Tongue (tissue), 2 donors: ENCODE measurements around the gene KRT86. TPM values are rescaled to one million over a fixed set of nuclear protein-coding genes. Genes with fewer than 3 reads are reported as not detected.
"Not testable (repeated sequence)": the region's sequence is repeated elsewhere in the genome, so short reads cannot be mapped to it uniquely, and the experiment has no call there.

Experiments
- DNase-seq: peaks from one replicate; pipeline ENCODE4 v3.0.0-alpha.2; 2015
- total RNA-seq: library from RNA; depleted of rRNA; stranded (reverse); fragments of >200 nt; gene quantifications from one replicate; pipeline ENCODE4 v1.2.3, GENCODE V29; 2014

Gene KRT86
- total RNA-seq, 1 donor from 2014 or later: not detected

GRCh38 chr12:52336641-52337040, 62.2 kb downstream of the KRT86 start:
- no peak for DNase-seq

GRCh38 chr12:52337054-52337453, 62.6 kb downstream of the KRT86 start:
- DNase-seq: no peak

- DNase-seq: no peak
These were observed 64.0 kb downstream of the KRT86 start for GRCh38 chr12:52338241-52338960.

- no peak for DNase-seq
These were observed 66.7 kb downstream of the KRT86 start for GRCh38 chr12:52341066-52341580.

GRCh38 chr12:52342781-52343490, 68.5 kb downstream of the KRT86 start:
- no peak for DNase-seq

GRCh38 chr12:52343550-52343949, 69.1 kb downstream of the KRT86 start:
- DNase-seq: no peak

GRCh38 chr12:52344111-52344510, 69.7 kb downstream of the KRT86 start:
- DNase-seq: no peak

GRCh38 chr12:52345041-52345440, 70.6 kb downstream of the KRT86 start:
- not testable (repeated sequence) for DNase-seq

GRCh38 chr12:52346593-52346992, 72.1 kb downstream of the KRT86 start:
- peak; percentile 62 for DNase-seq

GRCh38 chr12:52347016-52347415, 72.6 kb downstream of the KRT86 start:
- DNase-seq: no peak

GRCh38 chr12:52347551-52348510, 73.4 kb downstream of the KRT86 start:
- peak; percentile 92 for DNase-seq

GRCh38 chr12:52349196-52349595, 74.8 kb downstream of the KRT86 start:
- no peak for DNase-seq

- no peak for DNase-seq
These were observed 75.7 kb downstream of the KRT86 start for GRCh38 chr12:52350021-52350620.

- no peak for DNase-seq
These were observed 76.3 kb downstream of the KRT86 start for GRCh38 chr12:52350786-52351185.

GRCh38 chr12:52351196-52352059, 77.0 kb downstream of the KRT86 start:
- peak; percentile 81 for DNase-seq

- no peak for DNase-seq
These were observed 78.5 kb downstream of the KRT86 start for GRCh38 chr12:52352951-52353350.

GRCh38 chr12:52353766-52354165, 79.3 kb downstream of the KRT86 start:
- DNase-seq: no peak

- DNase-seq: peak; percentile 84
These were observed 79.8 kb downstream of the KRT86 start for GRCh38 chr12:52354200-52354599.

GRCh38 chr12:52355176-52355575, 80.7 kb downstream of the KRT86 start:
- DNase-seq: no peak

GRCh38 chr12:52356031-52356761, 81.8 kb downstream of the KRT86 start:
- no peak for DNase-seq
